NB4 (cell line): Measurements from ENCODE around the gene GPC3.
"Not testable (repeated sequence)": the region's sequence is repeated elsewhere in the genome, so short reads cannot be mapped to it uniquely, and the experiment has no call there.

Source experiments
- CTCF ChIP-seq: IDR thresholded peaks from one replicate; pipeline ENCODE4 v1.5.1; 2012; ENCODE audit warnings: low read depth, low read length
- MYC ChIP-seq: IDR thresholded peaks from 2 replicates; pipeline ENCODE4 v1.6.1; 2011; ENCODE audit warnings: low read depth, low read length
- POLR2A ChIP-seq: IDR thresholded peaks from 2 replicates; pipeline ENCODE4 v1.6.1; 2011; ENCODE audit warnings: mild to moderate bottlenecking; ENCODE audit not compliant: insufficient read length; ENCODE audit errors: extremely low read depth

- TF ChIP-seq CTCF, POLR2A, MYC: not testable (repeated sequence)
Observed at GRCh38 chrX:133720269-133720668, 265.1 kb downstream of the GPC3 start.
